GM18868 (cell line): ENCODE data around the gene THOC6.

Experiments used
- ATAC-seq: cut with Tn5 transposase; IDR thresholded peaks from one replicate; pipeline ENCODE4 v1.9.1; 2021; ENCODE audit warnings: mild to moderate bottlenecking, moderate library complexity; ENCODE audit not compliant: unreplicated experiment

Gene THOC6

DNA sequence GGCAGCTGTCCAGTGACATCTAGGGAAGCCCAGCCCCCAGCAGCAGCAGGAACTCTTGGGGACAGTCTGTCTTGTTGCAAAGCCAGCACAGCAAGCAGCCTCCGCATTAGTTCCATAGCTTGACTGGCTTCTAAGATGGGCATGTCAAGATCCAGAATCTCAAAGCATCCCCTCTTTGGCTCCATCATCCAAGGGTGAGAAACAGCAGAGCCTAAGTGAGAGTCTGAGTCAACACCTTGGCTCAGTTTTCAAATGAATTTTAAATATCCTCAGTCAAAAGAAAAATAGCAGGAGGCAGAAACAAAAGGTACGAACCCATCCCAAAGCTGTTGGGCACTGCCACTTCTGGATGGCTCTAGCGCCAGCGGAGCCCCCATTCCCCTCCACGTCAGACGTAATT is 8.9 kb upstream of the THOC6 start:
- no peak for ATAC-seq

- ATAC-seq = no peak
Measured at GRCh38 chr16:3015865-3016521, 7.8 kb upstream of the THOC6 start.

DNA sequence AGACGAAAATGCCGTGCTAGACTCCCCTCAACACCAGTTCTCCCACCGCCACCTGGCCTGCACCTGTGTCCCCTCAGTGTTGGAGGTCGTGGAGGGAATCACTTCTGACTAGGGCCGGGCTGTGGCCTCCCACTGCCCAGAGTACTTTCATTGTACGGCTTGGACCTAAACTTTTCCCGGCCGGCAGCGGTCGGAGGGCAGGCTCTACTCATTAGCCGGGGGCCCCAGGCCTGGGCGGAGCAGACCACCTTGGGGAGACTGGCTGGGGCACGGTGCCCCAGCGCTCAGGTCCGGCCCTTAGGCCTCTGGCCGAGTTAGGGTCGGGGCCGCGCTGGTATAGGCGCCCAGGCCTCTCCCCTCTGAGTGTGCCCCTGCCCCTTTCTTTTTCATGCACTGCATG is 6.5 kb upstream of the THOC6 start:
- ATAC-seq = no peak

DNA sequence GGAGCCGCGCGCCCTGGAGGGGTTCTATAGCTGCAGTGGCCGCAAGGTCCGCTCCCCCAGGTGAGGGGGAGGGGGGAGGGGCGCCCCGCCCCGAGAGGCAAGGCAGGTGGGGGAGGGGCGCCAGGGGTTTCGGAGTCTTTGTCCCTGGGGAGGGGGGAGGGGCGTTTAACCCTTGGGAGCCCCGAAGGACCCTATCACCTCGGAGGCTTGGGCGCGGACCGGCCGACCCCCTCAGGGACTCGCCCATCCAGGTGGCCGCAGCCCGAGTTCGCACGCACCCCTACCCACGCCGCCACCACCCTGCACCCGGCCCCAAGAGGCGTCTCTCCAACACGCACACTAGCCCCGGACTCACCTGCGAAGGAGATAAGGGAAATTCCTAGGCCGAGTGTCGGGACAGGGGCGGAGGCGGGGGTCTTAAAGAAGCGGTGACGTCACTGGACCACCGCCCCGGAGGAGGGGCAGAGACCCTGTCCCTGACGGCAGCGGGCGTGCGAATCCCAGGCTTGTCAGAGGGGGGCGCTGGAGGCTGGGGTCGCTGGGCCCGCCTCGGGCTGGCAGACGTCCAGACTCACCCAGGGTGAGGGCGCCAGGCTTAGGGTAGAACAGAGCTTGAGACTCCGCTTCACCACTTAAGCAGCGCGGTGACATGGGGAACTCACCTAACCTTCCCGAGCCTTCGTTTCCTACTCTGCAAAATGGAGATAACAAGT is 5.9 kb upstream of the THOC6 start, which contains the start of gene CLDN6:
CLDN6 (minus strand) TSS at position 390 of the 713 bp plus-strand sequence. CDS start 2,162 bp downstream, outside the sequence.
- ATAC-seq = no peak

DNA sequence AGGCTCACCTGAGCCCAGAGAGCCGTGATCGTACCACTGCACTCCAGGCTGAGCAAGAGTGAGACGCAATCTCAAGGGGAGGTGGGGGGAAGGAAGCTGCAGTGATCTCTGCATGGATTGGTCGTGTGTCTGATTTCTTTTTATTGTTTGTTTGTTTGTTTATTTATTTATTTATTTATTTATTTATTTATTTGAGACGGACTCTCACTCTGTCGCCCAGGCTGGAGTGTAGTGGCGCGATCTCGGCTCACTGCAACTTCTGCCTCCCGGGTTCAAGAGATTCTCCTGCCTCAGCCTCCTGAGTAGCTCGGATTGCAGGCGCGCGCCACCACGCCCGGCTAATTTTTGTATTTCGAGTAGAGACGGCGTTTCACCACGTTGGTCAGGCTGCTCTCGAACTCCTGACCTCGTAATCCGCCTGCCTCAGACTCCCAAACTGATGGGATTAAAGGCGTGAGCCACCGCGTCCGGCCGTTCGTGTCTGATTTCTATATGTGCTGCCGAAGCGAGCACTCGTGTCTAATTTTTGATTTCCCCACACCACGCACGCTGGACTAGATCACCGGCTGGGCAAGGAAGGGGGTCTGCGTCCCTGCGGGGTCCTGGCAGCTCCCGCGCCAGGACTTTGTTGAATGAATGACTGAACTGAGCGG is 4.1 kb upstream of the THOC6 start:
- ATAC-seq = no peak

- ATAC-seq = no peak
Measured at GRCh38 chr16:3020247-3020603, 3.6 kb upstream of the THOC6 start, which contains the start of gene TNFRSF12A. TNFRSF12A (plus strand) TSS chr16:3020368; CDS start chr16:3020398, 30 bp downstream.

DNA sequence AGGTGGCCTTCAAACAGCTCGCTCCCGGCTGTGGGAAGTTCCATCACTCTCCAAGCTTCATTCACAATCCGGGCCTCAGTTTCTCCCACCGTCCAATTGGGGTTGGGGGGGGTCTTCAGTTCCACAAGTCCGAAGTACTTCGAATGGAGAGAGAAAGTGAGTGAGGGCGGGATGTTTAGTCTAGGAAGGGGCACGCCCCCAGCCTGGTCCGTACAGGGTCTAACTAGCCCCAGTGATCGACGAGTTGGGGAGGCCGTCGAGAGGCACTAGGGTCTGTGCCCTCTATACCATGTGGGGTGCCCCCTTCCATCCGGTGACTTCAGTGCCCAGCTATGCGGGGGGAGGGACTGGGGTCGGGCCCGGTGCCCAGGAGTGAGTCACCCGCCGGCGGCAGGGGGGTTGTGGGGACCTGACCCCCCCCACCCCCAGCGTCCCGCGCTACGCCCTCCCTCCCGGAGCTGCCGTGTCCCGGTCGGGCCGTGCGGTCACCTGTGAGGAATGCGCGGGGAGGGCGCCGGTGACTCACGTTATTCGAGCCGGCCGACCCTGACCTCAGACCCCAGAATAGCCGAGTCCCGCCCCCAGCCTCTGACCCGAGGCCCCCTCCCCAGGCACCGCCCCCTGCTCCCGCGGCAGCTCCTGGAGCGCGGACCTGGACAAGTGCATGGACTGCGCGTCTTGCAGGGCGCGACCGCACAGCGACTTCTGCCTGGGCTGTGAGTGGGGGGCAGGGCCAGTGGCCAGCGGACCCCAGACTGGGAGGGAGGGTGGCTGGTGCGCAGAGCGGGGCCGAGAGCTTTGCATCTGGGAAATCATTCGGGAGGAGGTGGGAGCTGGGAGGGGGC is 3.0 kb upstream of the THOC6 start:
- ATAC-seq = no peak

DNA sequence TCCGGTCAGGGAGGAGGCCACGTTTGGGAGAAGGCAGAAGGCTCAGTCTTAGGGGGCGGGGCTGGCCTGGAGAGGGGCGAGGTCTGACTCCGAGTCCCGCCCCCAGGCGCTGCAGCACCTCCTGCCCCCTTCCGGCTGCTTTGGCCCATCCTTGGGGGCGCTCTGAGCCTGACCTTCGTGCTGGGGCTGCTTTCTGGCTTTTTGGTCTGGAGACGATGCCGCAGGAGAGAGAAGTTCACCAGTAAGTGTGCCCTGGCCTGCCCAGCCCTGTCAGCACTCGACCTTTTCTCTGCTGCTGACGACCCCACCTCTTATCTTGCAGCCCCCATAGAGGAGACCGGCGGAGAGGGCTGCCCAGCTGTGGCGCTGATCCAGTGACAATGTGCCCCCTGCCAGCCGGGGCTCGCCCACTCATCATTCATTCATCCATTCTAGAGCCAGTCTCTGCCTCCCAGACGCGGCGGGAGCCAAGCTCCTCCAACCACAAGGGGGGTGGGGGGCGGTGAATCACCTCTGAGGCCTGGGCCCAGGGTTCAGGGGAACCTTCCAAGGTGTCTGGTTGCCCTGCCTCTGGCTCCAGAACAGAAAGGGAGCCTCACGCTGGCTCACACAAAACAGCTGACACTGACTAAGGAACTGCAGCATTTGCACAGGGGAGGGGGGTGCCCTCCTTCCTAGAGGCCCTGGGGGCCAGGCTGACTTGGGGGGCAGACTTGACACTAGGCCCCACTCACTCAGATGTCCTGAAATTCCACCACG is 2.2 kb upstream of the THOC6 start:
- no peak for ATAC-seq

GRCh38 chr16:3022208-3022683 is 1.6 kb upstream of the THOC6 start:
- no peak for ATAC-seq

GRCh38 chr16:3022684-3023414 is 986 bp upstream of the THOC6 start:
- no peak for ATAC-seq

GRCh38 chr16:3023415-3023668 is 493 bp upstream of the THOC6 start:
- ATAC-seq = no peak

- ATAC-seq = no peak
Measured at GRCh38 chr16:3025032-3026002, 1.5 kb downstream of the THOC6 start.

- no peak for ATAC-seq
Measured at GRCh38 chr16:3026003-3026378, 2.2 kb downstream of the THOC6 start.

DNA sequence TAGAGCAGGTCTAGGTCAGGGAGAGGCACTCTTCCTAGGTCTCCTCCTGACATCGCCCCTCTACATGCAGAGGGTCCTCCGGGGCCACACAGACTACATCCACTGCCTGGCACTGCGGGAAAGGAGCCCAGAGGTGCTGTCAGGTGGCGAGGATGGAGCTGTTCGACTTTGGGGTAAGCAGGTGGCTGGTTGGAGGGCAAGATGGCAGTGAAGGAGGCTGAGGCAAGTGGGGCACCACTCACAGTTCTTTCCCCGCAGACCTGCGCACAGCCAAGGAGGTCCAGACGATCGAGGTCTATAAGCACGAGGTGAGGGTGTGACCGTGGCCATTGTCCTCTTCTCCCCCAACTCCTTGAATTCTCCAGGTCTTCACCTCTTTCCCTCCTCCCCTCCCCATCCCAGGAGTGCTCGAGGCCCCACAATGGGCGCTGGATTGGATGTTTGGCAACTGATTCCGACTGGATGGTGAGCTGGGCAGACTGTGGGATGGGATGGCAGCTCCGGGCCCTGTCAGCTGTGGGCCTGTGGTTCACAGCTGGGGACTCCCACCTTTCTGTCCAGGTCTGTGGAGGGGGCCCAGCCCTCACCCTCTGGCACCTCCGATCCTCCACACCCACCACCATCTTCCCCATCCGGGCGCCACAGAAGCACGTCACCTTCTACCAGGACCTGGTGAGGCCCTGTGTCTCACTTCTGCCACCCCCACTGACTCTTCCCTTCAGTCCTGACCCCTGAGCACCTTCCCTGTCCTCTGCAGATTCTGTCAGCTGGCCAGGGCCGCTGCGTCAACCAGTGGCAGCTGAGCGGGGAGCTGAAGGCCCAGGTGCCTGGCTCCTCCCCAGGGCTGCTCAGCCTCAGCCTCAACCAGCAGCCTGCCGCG is 3.0 kb downstream of the THOC6 start:
- no peak for ATAC-seq

DNA sequence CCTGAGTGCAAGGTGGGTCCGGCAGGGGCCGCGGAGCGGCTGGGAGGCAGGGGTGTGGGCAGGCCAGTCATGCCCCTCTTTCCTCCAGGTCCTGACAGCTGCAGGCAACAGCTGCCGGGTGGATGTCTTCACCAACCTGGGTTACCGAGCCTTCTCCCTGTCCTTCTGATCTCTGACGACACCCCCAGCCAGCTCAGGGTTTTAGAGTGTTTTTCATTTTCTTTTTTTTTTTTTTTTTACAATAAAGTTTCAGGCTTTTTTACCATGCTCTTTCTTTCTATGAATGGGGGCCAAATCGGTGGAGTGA is 3.6 kb downstream of the THOC6 start:
- no peak for ATAC-seq

DNA sequence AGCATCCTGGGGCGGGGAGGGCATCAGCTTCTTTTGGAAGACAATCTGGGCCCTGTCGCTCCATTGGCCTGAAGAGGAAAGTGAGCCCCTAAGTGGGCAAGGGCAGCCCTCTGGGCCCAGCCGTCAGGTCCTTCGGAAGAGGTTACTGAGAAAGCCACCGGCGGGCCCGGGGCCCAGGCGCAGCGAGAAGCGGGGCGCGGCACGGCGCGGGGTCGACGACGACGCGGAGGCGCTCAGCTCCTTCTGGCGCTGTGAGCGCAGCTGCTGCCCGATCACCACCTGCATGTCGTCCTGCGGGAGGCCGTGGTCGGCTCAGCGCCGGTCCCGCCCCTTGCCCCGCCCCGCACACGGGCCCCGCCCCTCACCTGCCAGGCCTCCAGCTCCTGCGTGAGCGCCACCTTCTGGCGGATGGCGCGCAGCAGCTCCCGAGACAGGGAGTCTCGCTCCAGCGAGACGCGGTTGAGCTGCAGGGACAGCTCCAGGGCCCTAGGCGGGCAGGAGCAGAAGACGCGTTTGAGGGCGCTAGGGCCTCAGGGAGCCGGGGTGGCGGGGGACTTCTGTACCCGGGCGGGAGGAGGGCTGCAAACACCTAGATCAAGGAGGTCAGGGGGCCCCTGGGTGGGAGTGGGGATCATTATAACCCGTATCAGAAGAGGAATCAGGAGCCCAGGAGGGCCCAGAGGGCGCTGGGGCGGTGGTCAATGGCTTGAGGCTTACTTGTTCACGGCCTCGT is 4.3 kb downstream of the THOC6 start:
- no peak for ATAC-seq

GRCh38 chr16:3028716-3029319 is 5.0 kb downstream of the THOC6 start:
- ATAC-seq = no peak
